ENCODE measurements around the gene SLFN12.
A peak's percentile ranks its signal among the peaks of the same experiment; 100 is the strongest.

SLFN12 gene

GRCh38 chr17:35371934-35372333 is 60.4 kb downstream of the SLFN12 start:
- DNase-seq (no peak), ATAC-seq (ENCODE audit: insufficient read depth, low read depth) (no peak)
- H3K4me2 ChIP-seq (ENCODE audit: insufficient read depth, low read length), result peak overlapping the region; percentile 77
- peak overlapping the region; percentile 10; the same call in 1 of the 2 replicates for H3K27ac ChIP-seq (ENCODE audit: low read length)
- no peak for TF ChIP-seq CTCF (IDR thresholded peaks at IDR 0.05; ENCODE audit: borderline replicate concordance, extremely low read depth, low read length, poor library complexity, severe bottlenecking)
- TF ChIP-seq EZH2 (IDR thresholded peaks at IDR 0.05; ENCODE audit: borderline replicate concordance, low read depth, low read length, severe bottlenecking), result no peak
- H3K79me2 ChIP-seq (ENCODE audit: insufficient read depth, low read length), result peaks cover 80% of the 10 kb centered on the region
- H3K27me3 ChIP-seq (ENCODE audit: insufficient read depth, low read length, poor library complexity), result no peaks in the 10 kb centered on the region
- no peak overlapping the region for H2AFZ ChIP-seq (ENCODE audit: low read depth, low read length)
- peak overlapping the region; percentile 81 to 89; a peak in 3 of 4 replicates for H3K4me3 ChIP-seq (ENCODE audit: low read depth in 1 of 2, low read length in 2 of 2)
- peaks cover 64% of the 10 kb centered on the region for H3K4me1 ChIP-seq (ENCODE audit: insufficient read depth, low read length)
- peak overlapping the region; percentile 94 for H3K9ac ChIP-seq (ENCODE audit: low read depth, low read length)
- H4K20me1 ChIP-seq (ENCODE audit: insufficient read depth, low read length), result peaks cover 27% of the 10 kb centered on the region
- H3K36me3 ChIP-seq (ENCODE audit: insufficient read depth, low read length), result peaks cover 33% of the 10 kb centered on the region
- no peaks in the 10 kb centered on the region for H3K9me3 ChIP-seq (ENCODE audit: insufficient read depth, low read length, severe bottlenecking)

GRCh38 chr17:35368081-35368830 is 64.0 kb downstream of the SLFN12 start:
- DNase-seq, result peak; percentile 54
- peak overlapping the region; percentile 37; the same call in 1 of the 2 replicates for H3K4me2 ChIP-seq (ENCODE audit: insufficient read depth, low read length)
- TF ChIP-seq EZH2 (IDR thresholded peaks at IDR 0.05; ENCODE audit: borderline replicate concordance, low read depth, low read length, severe bottlenecking) (no peak), CTCF (IDR thresholded peaks at IDR 0.05; ENCODE audit: borderline replicate concordance, extremely low read depth, low read length, poor library complexity, severe bottlenecking) (no peak)
- H3K79me2 ChIP-seq (ENCODE audit: insufficient read depth, low read length), result peaks cover 99% of the 10 kb centered on the region
- peaks cover 68% of the 10 kb centered on the region for H3K36me3 ChIP-seq (ENCODE audit: insufficient read depth, low read length)
- peaks cover 50% of the 10 kb centered on the region for H4K20me1 ChIP-seq (ENCODE audit: insufficient read depth, low read length)
- no peak overlapping the region; a peak in 1 of 4 replicates for H3K4me3 ChIP-seq (ENCODE audit: low read depth in 1 of 2, low read length in 2 of 2)
- H2AFZ ChIP-seq (ENCODE audit: low read depth, low read length), result no peak overlapping the region
- no peaks in the 10 kb centered on the region for H3K9me3 ChIP-seq (ENCODE audit: insufficient read depth, low read length, severe bottlenecking)
- ATAC-seq (ENCODE audit: insufficient read depth, low read depth), result peak; percentile 84
- no peaks in the 10 kb centered on the region for H3K27me3 ChIP-seq (ENCODE audit: insufficient read depth, low read length, poor library complexity)
- H3K27ac ChIP-seq (ENCODE audit: low read length), result peak overlapping the region; percentile 9; the same call in 1 of the 2 replicates
- H3K4me1 ChIP-seq (ENCODE audit: insufficient read depth, low read length), result peaks cover 73% of the 10 kb centered on the region
- H3K9ac ChIP-seq (ENCODE audit: low read depth, low read length), result no peak overlapping the region

GRCh38 chr17:35361027-35361426 is 71.3 kb downstream of the SLFN12 start:
- H4K20me1 ChIP-seq (ENCODE audit: insufficient read depth, low read length), result peaks cover 60% of the 10 kb centered on the region
- H3K4me3 ChIP-seq (ENCODE audit: low read depth in 1 of 2, low read length in 2 of 2), result no peak overlapping the region
- peaks cover 91% of the 10 kb centered on the region for H3K79me2 ChIP-seq (ENCODE audit: insufficient read depth, low read length)
- no peak overlapping the region for H2AFZ ChIP-seq (ENCODE audit: low read depth, low read length)
- H3K9me3 ChIP-seq (ENCODE audit: insufficient read depth, low read length, severe bottlenecking), result no peaks in the 10 kb centered on the region
- H3K27me3 ChIP-seq (ENCODE audit: insufficient read depth, low read length, poor library complexity), result no peaks in the 10 kb centered on the region
- H3K36me3 ChIP-seq (ENCODE audit: insufficient read depth, low read length), result peaks cover 96% of the 10 kb centered on the region
- H3K4me2 ChIP-seq (ENCODE audit: insufficient read depth, low read length), result peak overlapping the region; percentile 27; the same call in 1 of the 2 replicates
- ATAC-seq (ENCODE audit: insufficient read depth, low read depth) (no peak), DNase-seq (no peak)
- no peak overlapping the region for H3K9ac ChIP-seq (ENCODE audit: low read depth, low read length)
- no peak for TF ChIP-seq CTCF (IDR thresholded peaks at IDR 0.05; ENCODE audit: borderline replicate concordance, extremely low read depth, low read length, poor library complexity, severe bottlenecking)
- H3K4me1 ChIP-seq (ENCODE audit: insufficient read depth, low read length), result peaks cover 37% of the 10 kb centered on the region
- no peak overlapping the region for H3K27ac ChIP-seq (ENCODE audit: low read length)

Measured in DND-41 (cell line).